Measurements from ENCODE around the gene AHCYL2.
"Not testable (repeated sequence)": the region's sequence is repeated elsewhere in the genome, so short reads cannot be mapped to it uniquely, and the experiment has no call there.

Gene AHCYL2

GRCh38 chr7:129209067-129209926, 15.5 kb upstream of the AHCYL2 start:
- DNase-seq (ENCODE audit: low read depth) = no peak

GRCh38 chr7:129210256-129210988, 14.4 kb upstream of the AHCYL2 start:
- DNase-seq (ENCODE audit: low read depth) = no peak

GRCh38 chr7:129210989-129211312, 13.9 kb upstream of the AHCYL2 start:
- no peak for DNase-seq (ENCODE audit: low read depth)

GRCh38 chr7:129212126-129212525, 12.7 kb upstream of the AHCYL2 start:
- DNase-seq (ENCODE audit: low read depth) = no peak

GRCh38 chr7:129212596-129212995, 12.2 kb upstream of the AHCYL2 start:
- no peak for DNase-seq (ENCODE audit: low read depth)

GRCh38 chr7:129213828-129214227, 11.0 kb upstream of the AHCYL2 start:
- no peak for DNase-seq (ENCODE audit: low read depth)

- not testable (repeated sequence) for DNase-seq (ENCODE audit: low read depth)
Observed at GRCh38 chr7:129215691-129216090, 9.1 kb upstream of the AHCYL2 start.

- DNase-seq (ENCODE audit: low read depth) = not testable (repeated sequence)
Observed at GRCh38 chr7:129216101-129216715, 8.6 kb upstream of the AHCYL2 start.

- DNase-seq (ENCODE audit: low read depth) = not testable (repeated sequence)
Observed at GRCh38 chr7:129216821-129217416, 7.9 kb upstream of the AHCYL2 start.

GRCh38 chr7:129218514-129219062, 6.2 kb upstream of the AHCYL2 start:
- peak; percentile 51 for DNase-seq (ENCODE audit: low read depth)

- DNase-seq (ENCODE audit: low read depth) = not testable (repeated sequence)
Observed at GRCh38 chr7:129219166-129219565, 5.7 kb upstream of the AHCYL2 start.

GRCh38 chr7:129222064-129222463, 2.8 kb upstream of the AHCYL2 start:
- no peak for DNase-seq (ENCODE audit: low read depth)

GRCh38 chr7:129225206-129225930, 538 bp downstream of the AHCYL2 start:
- DNase-seq (ENCODE audit: low read depth) = no peak

GRCh38 chr7:129225931-129226572, 1.2 kb downstream of the AHCYL2 start:
- no peak for DNase-seq (ENCODE audit: low read depth)

GRCh38 chr7:129227646-129228578, 3.1 kb downstream of the AHCYL2 start:
- no peak for DNase-seq (ENCODE audit: low read depth)

GRCh38 chr7:129228633-129229032, 3.8 kb downstream of the AHCYL2 start:
- DNase-seq (ENCODE audit: low read depth) = no peak

GRCh38 chr7:129231666-129232065, 6.8 kb downstream of the AHCYL2 start:
- DNase-seq (ENCODE audit: low read depth) = no peak

GRCh38 chr7:129238546-129238945, 13.7 kb downstream of the AHCYL2 start:
- DNase-seq (ENCODE audit: low read depth) = no peak

GRCh38 chr7:129240119-129240820, 15.4 kb downstream of the AHCYL2 start:
- no peak for DNase-seq (ENCODE audit: low read depth)
